Measurements from ENCODE around the gene RGS2. TPM values are rescaled to one million over a fixed set of nuclear protein-coding genes. Genes with fewer than 3 reads are reported as not detected.

RGS2 gene
- total and polyA plus RNA-seq, 9 of the 15 experiments (the other 6 are each of a cell fraction or from before 2014, with no cell fraction given): 2.5 to 5.4 (median 3.8) TPM

GRCh38 chr1:192793983-192794767 is 14.7 kb upstream of the RGS2 start:
- FAIRE-seq: no peak
- no TSS peak for BruUV-seq (replicated peaks)
- H3K4me2 ChIP-seq (ENCODE audit: insufficient read depth, low read length): no peak overlapping the region
- no peaks in the 10 kb centered on the region for H3K36me3 ChIP-seq (ENCODE audit: control insufficient read depth, insufficient read depth, low read length)
- 3% methylated on average over 2 of the region's 2 CpGs for WGBS (ENCODE audit: insufficient coverage, low coverage, missing lambda C conversion rate)
- ChIA-PET POLR2A (interaction anchor here (0.6 kb wide), 1 partner anchor 610 kb away, joined by 3 read pairs; no protein-coding TSS in a partner anchor), CTCF (ENCODE audit: low intra/inter-chr PET ratio) (no interaction called here)
- no peaks in the 10 kb centered on the region for H3K9me3 ChIP-seq (replicated peaks; ENCODE audit: control insufficient read depth, insufficient read depth, low read depth, low read length)
- H4K20me1 ChIP-seq (replicated peaks; ENCODE audit: control insufficient read depth, insufficient read depth, low read length): no peaks in the 10 kb centered on the region
- H3K27ac ChIP-seq (ENCODE audit: extremely low read depth, low read depth, low read length): no peak overlapping the region
- in situ Hi-C loops (cut with MboI): no loop called here
- no peaks in the 10 kb centered on the region for H3K27me3 ChIP-seq (ENCODE audit: control insufficient read depth in 2 of 2, insufficient read depth in 2 of 2, low read length in 2 of 2)
- intact Hi-C loops (cut with micrococcal nuclease): no loop called here
- H3K4me3 ChIP-seq: no peak overlapping the region
- no peaks in the 10 kb centered on the region for H3K9me1 ChIP-seq (ENCODE audit: control insufficient read depth, insufficient read depth, low read length)
- no peak for TF ChIP-seq CBX2 (IDR thresholded peaks at IDR 0.05; ENCODE audit: insufficient read depth, low read length, poor library complexity, severe bottlenecking)
- DNase-seq (ENCODE audit: extremely low read depth in 1 of 4, low spot score in 3 of 4): no peak
- no peaks in the 10 kb centered on the region for H3K4me1 ChIP-seq (replicated peaks in 1 of 2; ENCODE audit: control insufficient read depth in 2 of 2, insufficient read depth in 2 of 2, low read length in 2 of 2)
- no peak for ATAC-seq
- no peak overlapping the region for H3K9ac ChIP-seq (ENCODE audit: insufficient read depth in 1 of 2, low read depth in 2 of 2, low read length in 2 of 2)
- no peaks in the 10 kb centered on the region for H3K79me2 ChIP-seq (ENCODE audit: control insufficient read depth, insufficient read depth, low read length)
- no peak overlapping the region for H2AFZ ChIP-seq (ENCODE audit: low read depth, low read length)

GRCh38 chr1:192794768-192795035 is 14.1 kb upstream of the RGS2 start:
- no peak for TF ChIP-seq ZBTB26 (CRISPR knock-in tag; IDR thresholded peaks at IDR 0.05)
- no peak for TF ChIP-seq STAT6 (CRISPR knock-in tag; IDR thresholded peaks at IDR 0.05)
- no peak for TF ChIP-seq DMBX1 (CRISPR knock-in tag; IDR thresholded peaks at IDR 0.05; ENCODE audit: borderline replicate concordance)
- no peak for TF ChIP-seq RFX5 (IDR thresholded peaks at IDR 0.05; ENCODE audit: low read depth, low read length)
- no peak for TF ChIP-seq SP1 (CRISPR knock-in tag; IDR thresholded peaks at IDR 0.05)
- TF ChIP-seq ZNF175 (CRISPR knock-in tag; IDR thresholded peaks at IDR 0.05; ENCODE audit: low read depth): no peak
- TF ChIP-seq PYGO2 (tag; IDR thresholded peaks at IDR 0.05): no peak
- TF ChIP-seq BCOR (IDR thresholded peaks at IDR 0.05): no peak
- no peak overlapping the region for H3K9ac ChIP-seq (ENCODE audit: insufficient read depth in 1 of 2, low read depth in 2 of 2, low read length in 2 of 2)
- no peak overlapping the region for H3K4me2 ChIP-seq (ENCODE audit: insufficient read depth, low read length)
- POLR2A ChIA-PET: interaction anchor here (0.6 kb wide), 1 partner anchor 609 kb away, joined by 3 read pairs; no protein-coding TSS in a partner anchor
- ATAC-seq (no peak), DNase-seq (ENCODE audit: extremely low read depth in 1 of 4, low spot score in 3 of 4) (no peak), FAIRE-seq (no peak)
- no peaks in the 10 kb centered on the region for H3K27me3 ChIP-seq (ENCODE audit: control insufficient read depth in 2 of 2, insufficient read depth in 2 of 2, low read length in 2 of 2)
- H3K79me2 ChIP-seq (ENCODE audit: control insufficient read depth, insufficient read depth, low read length): no peaks in the 10 kb centered on the region
- no peak overlapping the region for H2AFZ ChIP-seq (ENCODE audit: low read depth, low read length)
- H3K4me1 ChIP-seq (replicated peaks in 1 of 2; ENCODE audit: control insufficient read depth in 2 of 2, insufficient read depth in 2 of 2, low read length in 2 of 2): no peaks in the 10 kb centered on the region
- CTCF ChIA-PET (ENCODE audit: low intra/inter-chr PET ratio): no interaction called here
- H3K36me3 ChIP-seq (ENCODE audit: control insufficient read depth, insufficient read depth, low read length): no peaks in the 10 kb centered on the region
- H4K20me1 ChIP-seq (replicated peaks; ENCODE audit: control insufficient read depth, insufficient read depth, low read length): no peaks in the 10 kb centered on the region
- intact Hi-C loops (cut with micrococcal nuclease): no loop called here
- H3K9me3 ChIP-seq (replicated peaks; ENCODE audit: control insufficient read depth, insufficient read depth, low read depth, low read length): no peaks in the 10 kb centered on the region
- in situ Hi-C loops (cut with MboI): no loop called here
- BruUV-seq (replicated peaks): no TSS peak
- H3K4me3 ChIP-seq: no peak overlapping the region
- no peak overlapping the region for H3K27ac ChIP-seq (ENCODE audit: extremely low read depth, low read depth, low read length)
- H3K9me1 ChIP-seq (ENCODE audit: control insufficient read depth, insufficient read depth, low read length): no peaks in the 10 kb centered on the region
